Hematopoietic multipotent progenitor cell treated with erythropoietin and hydrocortisone succinate and interleukin-3 and kit ligand, for 15 days (in vitro differentiated cells): ENCODE results near the gene CCNYL1.
A peak's percentile ranks its signal among the peaks of the same experiment; 100 is the strongest.
"Not testable (repeated sequence)": the region's sequence is repeated elsewhere in the genome, so short reads cannot be mapped to it uniquely, and the experiment has no call there.

Experiments
- DNase-seq: peaks from one replicate; pipeline ENCODE4 v3.0.0-alpha.2; 2015; ENCODE audit warnings: low spot score

The CCNYL1 gene

GRCh38 chr2:207734636-207735512, 23.4 kb downstream of the CCNYL1 start:
- no peak for DNase-seq

GRCh38 chr2:207735513-207735859, 24.0 kb downstream of the CCNYL1 start:
- DNase-seq = not testable (repeated sequence)

- DNase-seq = no peak
These were observed 32.1 kb downstream of the CCNYL1 start for GRCh38 chr2:207743514-207743913.

- DNase-seq = no peak
These were observed 32.6 kb downstream of the CCNYL1 start for GRCh38 chr2:207744050-207744449.

GRCh38 chr2:207744451-207744850, 33.0 kb downstream of the CCNYL1 start:
- no peak for DNase-seq

- peak; percentile 80 for DNase-seq
These were observed 34.7 kb downstream of the CCNYL1 start for GRCh38 chr2:207746131-207746530.

DNA sequence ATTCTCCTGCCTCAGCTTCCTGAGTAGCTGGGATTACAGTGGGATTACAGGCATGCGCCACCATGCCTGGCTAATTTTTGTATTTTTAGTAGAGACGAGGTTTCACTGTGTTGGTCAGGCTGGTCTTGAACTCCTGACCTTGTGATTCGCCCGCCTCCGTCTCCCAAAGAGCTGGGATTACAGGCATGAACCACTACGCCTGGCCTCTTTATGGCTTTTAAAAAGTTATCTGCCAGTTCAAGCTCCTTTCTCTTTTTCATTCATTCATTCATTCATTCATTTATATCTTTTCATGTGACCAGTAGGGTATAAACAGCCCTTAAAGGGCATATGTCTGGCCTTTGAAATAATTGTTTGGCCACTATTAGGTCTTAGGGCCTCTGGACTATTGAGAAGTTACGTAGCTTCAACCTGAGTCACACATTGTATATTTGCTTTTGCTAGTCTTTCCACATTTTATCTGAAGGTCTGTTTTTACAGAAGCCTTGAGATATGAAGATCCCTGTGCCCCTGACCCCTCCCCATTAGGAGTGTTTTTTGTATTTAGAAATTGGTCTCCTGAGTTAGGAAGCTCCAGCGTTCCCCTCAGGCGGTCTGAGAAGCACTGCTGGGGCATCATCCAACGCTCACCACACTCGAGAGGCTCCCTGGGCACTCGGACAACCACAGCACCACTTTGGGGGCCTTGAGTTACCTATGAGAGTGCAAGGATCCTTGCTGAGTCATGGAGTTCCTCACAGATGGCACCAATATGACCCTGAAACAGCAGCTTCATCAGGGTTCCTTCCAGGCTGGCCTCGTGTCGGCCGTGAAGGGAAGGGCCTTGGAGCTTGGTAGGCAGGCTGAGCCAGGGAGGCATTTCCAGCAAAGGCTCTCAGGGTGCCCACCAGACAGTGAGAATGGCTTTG, 36.5 kb downstream of the CCNYL1 start:
- no peak for DNase-seq

DNA sequence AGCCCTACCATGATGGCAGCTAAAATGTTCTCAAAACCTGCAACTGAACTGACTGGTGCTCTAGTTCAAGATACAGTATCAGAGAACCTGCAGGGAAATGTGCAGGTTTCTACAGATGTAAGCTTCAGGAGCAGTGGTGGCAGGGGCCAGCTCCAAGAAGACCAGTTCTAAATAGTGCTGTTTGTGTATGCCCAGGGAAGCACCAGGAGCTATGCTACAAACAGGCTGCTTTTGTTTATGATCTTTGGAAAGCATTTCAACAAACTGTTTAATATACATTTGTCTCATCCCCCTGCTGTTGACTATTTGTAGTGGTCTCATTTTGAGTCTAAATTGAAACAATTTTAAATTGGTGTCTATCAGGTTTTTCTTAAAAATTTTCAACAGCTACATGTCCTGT, 37.6 kb downstream of the CCNYL1 start:
- DNase-seq = no peak

DNA sequence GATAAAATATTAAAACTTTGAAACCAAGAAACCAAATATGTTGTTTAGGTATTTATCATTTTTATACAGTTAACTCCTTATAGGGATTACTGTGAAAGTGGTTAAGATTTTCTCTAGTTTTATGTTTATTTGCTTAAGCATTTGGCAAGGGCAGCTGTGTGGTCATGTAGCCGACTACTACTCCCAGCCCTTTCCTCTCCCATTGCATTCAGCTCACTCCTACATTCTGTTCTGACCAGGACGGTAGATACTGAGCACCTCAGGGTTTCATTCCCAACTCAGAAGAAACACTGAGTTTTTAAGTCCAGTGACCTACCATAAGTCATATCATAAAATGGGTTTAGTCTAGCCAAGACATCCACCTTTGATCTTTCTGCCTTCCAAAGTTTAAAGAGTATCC, 38.4 kb downstream of the CCNYL1 start:
- DNase-seq = no peak

GRCh38 chr2:207750345-207750744, 38.9 kb downstream of the CCNYL1 start:
- no peak for DNase-seq

DNA sequence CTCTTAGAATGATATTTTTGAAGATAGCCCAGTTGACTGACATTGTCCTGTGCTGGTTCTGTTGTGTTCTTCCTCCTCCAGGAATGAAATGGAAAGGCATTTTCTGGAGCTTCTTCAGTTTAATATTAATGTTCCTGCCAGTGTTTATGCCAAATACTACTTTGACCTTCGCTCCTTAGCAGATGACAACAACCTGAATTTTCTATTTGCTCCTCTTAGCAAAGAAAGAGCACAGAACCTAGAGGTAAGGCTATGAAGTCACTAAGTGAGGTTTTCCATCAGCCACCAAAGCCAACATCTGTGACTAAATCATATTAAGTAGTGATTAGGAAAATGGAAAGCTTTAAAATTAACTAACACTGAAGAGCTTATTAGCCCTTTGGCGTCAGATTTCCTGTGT, 39.4 kb downstream of the CCNYL1 start:
- no peak for DNase-seq

- not testable (repeated sequence) for DNase-seq
These were observed 42.2 kb downstream of the CCNYL1 start for GRCh38 chr2:207753688-207754087.

DNA sequence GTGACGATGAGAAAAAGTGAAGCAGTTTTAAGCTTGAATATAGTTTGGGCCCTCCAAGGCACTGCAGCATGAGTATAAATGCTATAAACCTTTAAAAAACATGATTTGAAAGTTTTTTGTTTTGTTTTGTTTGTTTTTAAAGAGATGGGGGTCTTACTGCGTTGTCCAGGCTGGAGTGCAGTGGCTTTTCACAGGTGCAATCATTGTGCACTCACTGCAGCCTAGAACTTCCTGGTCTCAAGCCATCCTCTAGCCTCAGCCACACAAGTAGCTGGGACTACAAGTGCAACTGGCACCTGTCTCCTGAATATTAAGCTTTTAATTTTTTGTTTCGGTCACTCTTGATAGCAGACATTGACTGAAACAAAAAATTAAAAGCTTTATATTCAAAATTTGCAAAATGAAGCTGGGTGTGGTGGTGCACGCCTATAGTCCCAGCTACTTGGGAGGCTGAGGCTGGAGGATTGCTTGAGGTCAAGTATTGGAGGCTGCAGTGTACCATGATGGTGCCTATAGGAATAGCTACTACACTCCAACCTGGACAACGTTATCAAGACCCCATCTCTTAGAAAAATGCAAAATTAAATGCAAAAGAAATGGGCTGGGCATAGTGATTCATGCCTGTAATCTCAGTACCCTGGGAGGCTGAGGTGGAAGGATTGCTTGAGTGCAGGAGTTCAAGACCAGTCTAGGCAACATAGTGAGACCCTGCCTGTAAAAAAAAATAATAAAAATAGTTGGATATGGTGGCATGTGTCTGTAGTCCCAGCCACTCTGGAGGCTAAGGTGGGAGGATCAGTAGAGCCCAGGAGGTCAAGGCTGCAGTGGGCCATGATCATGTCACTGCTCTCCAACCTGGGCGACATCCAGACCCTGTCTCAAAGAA, 43.3 kb downstream of the CCNYL1 start:
- no peak for DNase-seq

DNA sequence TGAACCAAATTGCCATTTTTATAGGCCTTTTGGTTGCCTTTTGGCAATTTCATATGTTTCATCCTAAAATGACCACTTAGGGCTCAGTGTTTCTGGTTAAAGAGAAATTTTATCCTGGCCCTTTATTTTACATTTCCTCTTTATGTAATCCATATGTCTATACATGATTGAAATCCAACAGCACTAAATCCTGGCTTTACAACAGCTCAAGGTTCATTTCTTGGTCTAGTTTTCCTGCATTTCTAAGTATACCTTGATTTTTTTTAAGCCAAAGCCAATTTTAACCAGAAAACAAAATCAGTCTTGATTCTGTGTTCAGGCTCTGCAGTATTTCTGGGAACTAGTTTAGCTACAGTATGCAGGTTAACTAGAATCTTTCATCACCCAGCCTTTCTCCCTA, 46.6 kb downstream of the CCNYL1 start:
- no peak for DNase-seq

- DNase-seq = no peak
These were observed 48.5 kb downstream of the CCNYL1 start for GRCh38 chr2:207759890-207760289.

GRCh38 chr2:207760453-207760852, 49.0 kb downstream of the CCNYL1 start:
- no peak for DNase-seq

GRCh38 chr2:207761426-207761825, 50.0 kb downstream of the CCNYL1 start:
- DNase-seq = not testable (repeated sequence)

GRCh38 chr2:207762146-207762545, 50.7 kb downstream of the CCNYL1 start:
- DNase-seq = no peak

- DNase-seq = no peak
These were observed 52.0 kb downstream of the CCNYL1 start for GRCh38 chr2:207763303-207763917.

GRCh38 chr2:207764096-207764630, 52.7 kb downstream of the CCNYL1 start:
- DNase-seq = no peak

- peak; percentile 89 for DNase-seq
These were observed 54.1 kb downstream of the CCNYL1 start for GRCh38 chr2:207765547-207765946.
